ENCODE data around the gene CPN2. TPM values are rescaled to one million over a fixed set of nuclear protein-coding genes. Genes with fewer than 3 reads are reported as not detected.
A peak's percentile ranks its signal among the peaks of the same experiment; 100 is the strongest.

Gene CPN2
- total and polyA plus RNA-seq, 2 of the 13 experiments (the other 11 are each of a cell fraction or from before 2014, with no cell fraction given) = 26.7 to 27.7 TPM

DNA sequence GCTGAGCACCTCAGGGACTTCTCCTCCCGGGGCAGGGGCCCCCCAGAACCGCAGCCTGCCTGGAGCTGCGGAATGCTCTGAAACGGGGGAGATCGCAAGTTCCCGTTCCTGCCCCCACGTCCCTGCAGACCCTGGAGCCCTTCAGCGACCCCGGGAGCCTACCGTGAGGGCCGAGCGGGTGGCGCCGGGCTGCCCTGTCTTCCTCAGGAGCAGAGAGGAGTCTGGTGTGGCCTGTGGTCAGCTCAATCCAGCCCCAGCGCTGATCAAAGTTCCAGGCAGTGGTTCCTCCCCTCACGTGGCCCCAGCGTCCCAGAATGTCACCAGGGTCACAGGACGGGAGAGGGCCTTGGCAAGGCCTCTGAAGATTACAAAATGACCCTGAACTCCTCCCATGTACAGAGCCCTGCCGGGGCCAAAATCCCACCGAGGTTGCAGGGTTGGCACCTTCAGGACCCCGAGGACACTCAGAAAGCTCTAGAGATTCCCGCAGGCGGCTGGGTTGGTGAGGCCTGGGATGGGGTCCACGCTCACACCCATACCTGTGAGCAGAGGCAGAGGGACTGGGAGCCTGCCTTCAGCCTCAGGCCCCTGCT is at the start of gene CPN2 (continued):
- TF ChIP-seq, protein P1, sequence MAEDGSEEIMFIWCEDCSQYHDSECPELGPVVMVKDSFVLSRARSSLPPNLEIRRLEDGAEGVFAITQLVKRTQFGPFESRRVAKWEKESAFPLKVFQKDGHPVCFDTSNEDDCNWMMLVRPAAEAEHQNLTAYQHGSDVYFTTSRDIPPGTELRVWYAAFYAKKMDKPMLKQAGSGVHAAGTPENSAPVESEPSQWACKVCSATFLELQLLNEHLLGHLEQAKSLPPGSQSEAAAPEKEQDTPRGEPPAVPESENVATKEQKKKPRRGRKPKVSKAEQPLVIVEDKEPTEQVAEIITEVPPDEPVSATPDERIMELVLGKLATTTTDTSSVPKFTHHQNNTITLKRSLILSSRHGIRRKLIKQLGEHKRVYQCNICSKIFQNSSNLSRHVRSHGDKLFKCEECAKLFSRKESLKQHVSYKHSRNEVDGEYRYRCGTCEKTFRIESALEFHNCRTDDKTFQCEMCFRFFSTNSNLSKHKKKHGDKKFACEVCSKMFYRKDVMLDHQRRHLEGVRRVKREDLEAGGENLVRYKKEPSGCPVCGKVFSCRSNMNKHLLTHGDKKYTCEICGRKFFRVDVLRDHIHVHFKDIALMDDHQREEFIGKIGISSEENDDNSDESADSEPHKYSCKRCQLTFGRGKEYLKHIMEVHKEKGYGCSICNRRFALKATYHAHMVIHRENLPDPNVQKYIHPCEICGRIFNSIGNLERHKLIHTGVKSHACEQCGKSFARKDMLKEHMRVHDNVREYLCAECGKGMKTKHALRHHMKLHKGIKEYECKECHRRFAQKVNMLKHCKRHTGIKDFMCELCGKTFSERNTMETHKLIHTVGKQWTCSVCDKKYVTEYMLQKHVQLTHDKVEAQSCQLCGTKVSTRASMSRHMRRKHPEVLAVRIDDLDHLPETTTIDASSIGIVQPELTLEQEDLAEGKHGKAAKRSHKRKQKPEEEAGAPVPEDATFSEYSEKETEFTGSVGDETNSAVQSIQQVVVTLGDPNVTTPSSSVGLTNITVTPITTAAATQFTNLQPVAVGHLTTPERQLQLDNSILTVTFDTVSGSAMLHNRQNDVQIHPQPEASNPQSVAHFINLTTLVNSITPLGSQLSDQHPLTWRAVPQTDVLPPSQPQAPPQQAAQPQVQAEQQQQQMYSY (CRISPR knock-in tag; IDR thresholded peaks at IDR 0.05) = no peak
- TF ChIP-seq ZBTB42 (CRISPR knock-in tag; IDR thresholded peaks at IDR 0.05) = peak; percentile 37; the same call in 1 of the 2 replicates
- TF ChIP-seq CREB1 (IDR thresholded peaks at IDR 0.05) = no peak
- no peak for TF ChIP-seq CREB1 (CRISPR knock-in tag; IDR thresholded peaks at IDR 0.05)
- TF ChIP-seq CBFB (CRISPR knock-in tag; IDR thresholded peaks at IDR 0.05) = peak; percentile 68; the same call in 1 of the 2 replicates
- TF ChIP-seq, protein P2, sequence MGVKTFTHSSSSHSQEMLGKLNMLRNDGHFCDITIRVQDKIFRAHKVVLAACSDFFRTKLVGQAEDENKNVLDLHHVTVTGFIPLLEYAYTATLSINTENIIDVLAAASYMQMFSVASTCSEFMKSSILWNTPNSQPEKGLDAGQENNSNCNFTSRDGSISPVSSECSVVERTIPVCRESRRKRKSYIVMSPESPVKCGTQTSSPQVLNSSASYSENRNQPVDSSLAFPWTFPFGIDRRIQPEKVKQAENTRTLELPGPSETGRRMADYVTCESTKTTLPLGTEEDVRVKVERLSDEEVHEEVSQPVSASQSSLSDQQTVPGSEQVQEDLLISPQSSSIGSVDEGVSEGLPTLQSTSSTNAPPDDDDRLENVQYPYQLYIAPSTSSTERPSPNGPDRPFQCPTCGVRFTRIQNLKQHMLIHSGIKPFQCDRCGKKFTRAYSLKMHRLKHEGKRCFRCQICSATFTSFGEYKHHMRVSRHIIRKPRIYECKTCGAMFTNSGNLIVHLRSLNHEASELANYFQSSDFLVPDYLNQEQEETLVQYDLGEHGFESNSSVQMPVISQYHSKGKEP (CRISPR knock-in tag; IDR thresholded peaks at IDR 0.05) = no peak
- peak; percentile 79 for TF ChIP-seq MED1 (CRISPR knock-in tag; IDR thresholded peaks at IDR 0.05)
- no peak for TF ChIP-seq ZNF737 (CRISPR knock-in tag; IDR thresholded peaks at IDR 0.05; ENCODE audit: borderline replicate concordance)
- TF ChIP-seq ZNF10 (CRISPR knock-in tag; IDR thresholded peaks at IDR 0.05; ENCODE audit: borderline replicate concordance, low read depth) = no peak
- TF ChIP-seq HOXA9 (CRISPR knock-in tag; IDR thresholded peaks at IDR 0.05; ENCODE audit: borderline replicate concordance) = no peak
- no peak for TF ChIP-seq ZNF44 (CRISPR knock-in tag; IDR thresholded peaks at IDR 0.05)
- no peak for TF ChIP-seq ATM (IDR thresholded peaks at IDR 0.05; ENCODE audit: borderline replicate concordance)
- no peak for TF ChIP-seq SKI (IDR thresholded peaks at IDR 0.05; ENCODE audit: partially characterized antibody)
- TF ChIP-seq, protein P3, sequence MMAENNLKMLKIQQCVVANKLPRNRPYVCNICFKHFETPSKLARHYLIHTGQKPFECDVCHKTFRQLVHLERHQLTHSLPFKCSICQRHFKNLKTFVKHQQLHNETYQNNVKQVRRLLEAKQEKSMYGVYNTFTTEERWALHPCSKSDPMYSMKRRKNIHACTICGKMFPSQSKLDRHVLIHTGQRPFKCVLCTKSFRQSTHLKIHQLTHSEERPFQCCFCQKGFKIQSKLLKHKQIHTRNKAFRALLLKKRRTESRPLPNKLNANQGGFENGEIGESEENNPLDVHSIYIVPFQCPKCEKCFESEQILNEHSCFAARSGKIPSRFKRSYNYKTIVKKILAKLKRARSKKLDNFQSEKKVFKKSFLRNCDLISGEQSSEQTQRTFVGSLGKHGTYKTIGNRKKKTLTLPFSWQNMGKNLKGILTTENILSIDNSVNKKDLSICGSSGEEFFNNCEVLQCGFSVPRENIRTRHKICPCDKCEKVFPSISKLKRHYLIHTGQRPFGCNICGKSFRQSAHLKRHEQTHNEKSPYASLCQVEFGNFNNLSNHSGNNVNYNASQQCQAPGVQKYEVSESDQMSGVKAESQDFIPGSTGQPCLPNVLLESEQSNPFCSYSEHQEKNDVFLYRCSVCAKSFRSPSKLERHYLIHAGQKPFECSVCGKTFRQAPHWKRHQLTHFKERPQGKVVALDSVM (CRISPR knock-in tag; IDR thresholded peaks at IDR 0.05) = no peak; the same call in 1 of the 2 replicates
- TF ChIP-seq, protein P4, sequence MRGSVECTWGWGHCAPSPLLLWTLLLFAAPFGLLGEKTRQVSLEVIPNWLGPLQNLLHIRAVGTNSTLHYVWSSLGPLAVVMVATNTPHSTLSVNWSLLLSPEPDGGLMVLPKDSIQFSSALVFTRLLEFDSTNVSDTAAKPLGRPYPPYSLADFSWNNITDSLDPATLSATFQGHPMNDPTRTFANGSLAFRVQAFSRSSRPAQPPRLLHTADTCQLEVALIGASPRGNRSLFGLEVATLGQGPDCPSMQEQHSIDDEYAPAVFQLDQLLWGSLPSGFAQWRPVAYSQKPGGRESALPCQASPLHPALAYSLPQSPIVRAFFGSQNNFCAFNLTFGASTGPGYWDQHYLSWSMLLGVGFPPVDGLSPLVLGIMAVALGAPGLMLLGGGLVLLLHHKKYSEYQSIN (CRISPR knock-in tag; IDR thresholded peaks at IDR 0.05; ENCODE audit: borderline replicate concordance) = no peak
- peak; percentile 37; the same call in 1 of the 2 replicates for TF ChIP-seq ZSCAN25 (CRISPR knock-in tag; IDR thresholded peaks at IDR 0.05)
- peak; percentile 50; the same call in 1 of the 2 replicates for TF ChIP-seq HOXA5 (CRISPR knock-in tag; IDR thresholded peaks at IDR 0.05)
- peak; percentile 87 for TF ChIP-seq SRSF1 (optimal IDR thresholded peaks at IDR 0.05; ENCODE audit: low read depth, low read length)
- no peak for TF ChIP-seq ZNF543 (CRISPR knock-in tag; IDR thresholded peaks at IDR 0.05)
- TF ChIP-seq HMG20A (CRISPR knock-in tag; IDR thresholded peaks at IDR 0.05; ENCODE audit: borderline replicate concordance) = peak; percentile 36; the same call in 1 of the 2 replicates
